GM12878 (cell line): ENCODE data around the gene ABCB8. TPM values are rescaled to one million over a fixed set of nuclear protein-coding genes. Genes with fewer than 3 reads are reported as not detected.

Experiments
- ATAC-seq: fragments of 200-7000 bp; cut with Tn5 transposase; 3 replicates; pipeline ENCODE4 v1.9.1; 2020; ENCODE audit warnings: mild to moderate bottlenecking, moderate library complexity
- BruUV-seq: library from RNA; stranded (reverse); fragments of 400-500 nt; replicated peaks from 2 replicates; lab custom pipeline; 2021; lab: Mats Ljungman, UMichigan
- CTCF ChIA-PET: fragments of 300-600 bp; sonication (Branson Sonifier 250); formaldehyde crosslinking; extraction: SDS; loops from one replicate; lab custom pipeline; 2021; ENCODE audit warnings: inconsistent platforms; lab: Yijun Ruan, JAX
- POLR2A ChIA-PET: fragments of 350-600 bp; formaldehyde crosslinking; extraction: SDS; loops from one replicate; lab custom pipeline; 2021; ENCODE audit warnings: inconsistent platforms; lab: Charles Lee
- RAD21 ChIA-PET: fragments of 300-600 bp; sonication (Branson Sonifier 250); formaldehyde crosslinking; loops from one replicate; lab custom pipeline; 2023; ENCODE audit warnings: antibody characterized with exemption; ENCODE audit not compliant: unreplicated experiment; lab: Charles Lee
- SMC1A ChIA-PET: fragments of 300-600 bp; sonication (Branson Sonifier 250); formaldehyde crosslinking; loops from one replicate; lab custom pipeline; 2023; ENCODE audit not compliant: unreplicated experiment, uncharacterized antibody; lab: Charles Lee
- DNase-seq: peaks from one replicate; pipeline ENCODE4 v3.0.0-alpha.2; 2011; ENCODE audit warnings: low read depth, low spot score
- FAIRE-seq: peaks from 3 replicates; lab custom pipeline; 2011; peaks lifted over from hg19 to GRCh38; lab: Jason Lieb, UNC
- H2AFZ ChIP-seq: 2 replicates; pipeline ENCODE4 v1.6.0; 2011; ENCODE audit warnings: low read depth, low read length, control low read depth; ENCODE audit not compliant: control insufficient read depth
- H3K27ac ChIP-seq: 2 replicates; pipeline ENCODE4 v1.5.1; 2011; ENCODE audit warnings: control low read depth; ENCODE audit not compliant: control insufficient read depth, insufficient read depth
- H3K27me3 ChIP-seq, 2 experiments: replicated peaks in 1 of 2; 2 replicates each; pipeline versions ENCODE4 v1.6.0 to v1.6.1; 2011; ENCODE audit warnings: low read length in 1 of 2; ENCODE audit not compliant: control insufficient read depth in 2 of 2, insufficient read depth in 2 of 2
- H3K36me3 ChIP-seq, 2 experiments: 2 replicates each; pipeline ENCODE4 v1.5.1; 2011; ENCODE audit warnings: low read length in 1 of 2; ENCODE audit not compliant: control insufficient read depth in 2 of 2, insufficient read depth in 2 of 2
- H3K4me1 ChIP-seq: 2 replicates; pipeline ENCODE4 v1.6.1; 2011; ENCODE audit warnings: mild to moderate bottlenecking, low read length, moderate library complexity, mixed read lengths; ENCODE audit not compliant: control insufficient read depth, insufficient read depth
- H3K4me2 ChIP-seq: 2 replicates; pipeline ENCODE4 v1.6.0; 2011; ENCODE audit warnings: control low read depth; ENCODE audit not compliant: control insufficient read depth, insufficient read depth
- H3K4me3 ChIP-seq: fragments of 200-600 bp; sonication (generic); 2 replicates; pipeline ENCODE4 v1.5.1; 2016
- H3K79me2 ChIP-seq: 2 replicates; pipeline ENCODE4 v1.6.0; 2011; ENCODE audit warnings: low read length; ENCODE audit not compliant: control insufficient read depth, insufficient read depth
- H3K9ac ChIP-seq: 2 replicates; pipeline ENCODE4 v1.8.0; 2011; ENCODE audit warnings: low read length, control low read depth, mixed read lengths; ENCODE audit not compliant: control insufficient read depth, insufficient read depth
- H3K9me3 ChIP-seq: replicated peaks from 3 replicates; pipeline ENCODE4 v1.5.1; 2011; ENCODE audit warnings: mild to moderate bottlenecking, low read length; ENCODE audit not compliant: control insufficient read depth, insufficient read depth
- H4K20me1 ChIP-seq: 2 replicates; pipeline ENCODE4 v1.6.0; 2011; ENCODE audit not compliant: control insufficient read depth, insufficient read depth
- CBX5 ChIP-seq: sonication (generic); IDR thresholded peaks from 2 replicates; pipeline ENCODE4 v1.6.1; 2016; ENCODE audit warnings: low read depth, moderate library complexity, mild to moderate bottlenecking, inconsistent platforms
- FOXM1 ChIP-seq: IDR thresholded peaks from 2 replicates; pipeline ENCODE4 v1.6.1; 2012; ENCODE audit warnings: low read depth, mild to moderate bottlenecking, inconsistent platforms, low read length, moderate library complexity
- IRF4 ChIP-seq: IDR thresholded peaks from 2 replicates; pipeline ENCODE4 v1.6.1; 2011; ENCODE audit warnings: low read depth, low read length
- PAX8 ChIP-seq: fragments of 450-650 bp; IDR thresholded peaks from 2 replicates; pipeline ENCODE4 v1.6.1; 2017; ENCODE audit warnings: mild to moderate bottlenecking, moderate library complexity
- SREBF2 ChIP-seq: IDR thresholded peaks from 2 replicates; pipeline ENCODE4 v1.6.1; 2012; ENCODE audit warnings: mild to moderate bottlenecking, low read length
- TBL1XR1 ChIP-seq: IDR thresholded peaks from 2 replicates; pipeline ENCODE4 v1.6.1; 2012; ENCODE audit warnings: low read depth, low read length, improper control_type of control experiment
- ZNF384 ChIP-seq: IDR thresholded peaks from 2 replicates; pipeline ENCODE4 v1.6.1; 2012; ENCODE audit warnings: low read depth, mild to moderate bottlenecking, low read length, improper control_type of control experiment, borderline replicate concordance
- WGBS: methylation state at CpG from one replicate; pipeline ENCODE4 v1.1.6; 2016; ENCODE audit warnings: low lambda C conversion rate; ENCODE audit not compliant: insufficient replicate concordance, insufficient coverage; ENCODE audit errors: missing lambda C conversion rate; 5-methylcytosine and 5-hydroxymethylcytosine counted together
- in situ Hi-C: fragments of 300-500 bp; cut with MboI; formaldehyde crosslinking; loops from 9 replicates; pipeline ENCODE4 v1.14.3; 2018; ENCODE audit warnings: mixed read lengths
- intact Hi-C: fragments of 100-400 bp; cut with micrococcal nuclease; formaldehyde crosslinking; loops from one replicate; pipeline ENCODE4 v1.14.2; 2022; ENCODE audit not compliant: unreplicated experiment
- polyA plus RNA-seq, 11 experiments: library from polyadenylated mRNA; depleted of rRNA in 4 of 11; unstranded in 6 of 11; stranded (reverse) in 5 of 11; fragments of >200 nt; fragmentation: Nextera tagmentation in 4 of 11; fragmentation: Illumina TruSeq in 1 of 11; extraction: Ambion mirVana in 4 of 11; extraction: Trizol in 1 of 11; gene quantifications; 1 replicate in 1 of 11; 2 replicates in 10 of 11; pipeline versions ENCODE4 v1.2.1 to v1.2.3, GENCODE V29; 2011 to 2016; ENCODE audit warnings: inconsistent platforms in 2 of 11, missing spikeins in 2 of 11, low read depth in 1 of 11
- total RNA-seq, 4 experiments: library from RNA; depleted of rRNA in 3 of 4; stranded (reverse); fragments of >200 nt in 3 of 4; fragmentation: Illumina TruSeq in 1 of 4; extraction: Trizol in 1 of 4; gene quantifications; 2 replicates each; pipeline versions ENCODE4 v1.2.1 to v1.2.3, GENCODE V29; 2013 to 2021
- TF ChIP-seq, protein P1 (sequence below): IDR thresholded peaks from 2 replicates; pipeline ENCODE4 v1.6.1; 2012; ENCODE audit warnings: mild to moderate bottlenecking, low read depth, low read length

ABCB8 gene
- total and polyA plus RNA-seq, 10 of the 15 experiments (the other 5 are each of a cell fraction or from before 2014, with no cell fraction given) = 0.77 to 34.8 (median 18.9) TPM

- TF ChIP-seq TBL1XR1 (no peak), PAX8 (no peak), CBX5 (no peak)
Observed at GRCh38 chr7:151063212-151063561, 34.9 kb downstream of the ABCB8 start (continued).

DNA sequence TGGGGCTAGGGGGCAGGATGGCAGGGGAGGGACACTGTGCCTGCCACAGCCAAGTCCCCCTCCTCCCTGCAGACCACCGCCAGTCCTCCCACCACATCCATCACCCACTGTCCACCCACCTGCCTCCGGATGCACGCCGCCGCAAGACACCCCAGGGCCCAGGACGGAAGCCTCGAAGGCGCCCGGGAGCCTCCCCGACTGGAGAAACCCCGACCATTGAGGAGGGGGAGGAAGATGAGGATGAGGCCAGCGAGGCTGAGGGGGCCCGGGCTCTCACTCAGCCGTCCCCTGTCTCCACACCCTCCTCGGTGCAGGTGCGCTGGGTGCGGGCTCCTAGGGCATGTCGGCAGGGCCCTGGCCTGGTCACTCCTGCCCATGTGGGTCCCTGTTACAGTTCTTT is 36.2 kb downstream of the ABCB8 start:
- CTCF ChIA-PET = no interaction called here
- Histone ChIP-seq H3K9ac (no peak overlapping the region), H3K79me2 (peaks cover 19% of the 10 kb centered on the region)
- TF ChIP-seq FOXM1 (no peak), SREBF2 (no peak), IRF4 (no peak), ZNF384 (no peak)
- TF ChIP-seq, protein P1, sequence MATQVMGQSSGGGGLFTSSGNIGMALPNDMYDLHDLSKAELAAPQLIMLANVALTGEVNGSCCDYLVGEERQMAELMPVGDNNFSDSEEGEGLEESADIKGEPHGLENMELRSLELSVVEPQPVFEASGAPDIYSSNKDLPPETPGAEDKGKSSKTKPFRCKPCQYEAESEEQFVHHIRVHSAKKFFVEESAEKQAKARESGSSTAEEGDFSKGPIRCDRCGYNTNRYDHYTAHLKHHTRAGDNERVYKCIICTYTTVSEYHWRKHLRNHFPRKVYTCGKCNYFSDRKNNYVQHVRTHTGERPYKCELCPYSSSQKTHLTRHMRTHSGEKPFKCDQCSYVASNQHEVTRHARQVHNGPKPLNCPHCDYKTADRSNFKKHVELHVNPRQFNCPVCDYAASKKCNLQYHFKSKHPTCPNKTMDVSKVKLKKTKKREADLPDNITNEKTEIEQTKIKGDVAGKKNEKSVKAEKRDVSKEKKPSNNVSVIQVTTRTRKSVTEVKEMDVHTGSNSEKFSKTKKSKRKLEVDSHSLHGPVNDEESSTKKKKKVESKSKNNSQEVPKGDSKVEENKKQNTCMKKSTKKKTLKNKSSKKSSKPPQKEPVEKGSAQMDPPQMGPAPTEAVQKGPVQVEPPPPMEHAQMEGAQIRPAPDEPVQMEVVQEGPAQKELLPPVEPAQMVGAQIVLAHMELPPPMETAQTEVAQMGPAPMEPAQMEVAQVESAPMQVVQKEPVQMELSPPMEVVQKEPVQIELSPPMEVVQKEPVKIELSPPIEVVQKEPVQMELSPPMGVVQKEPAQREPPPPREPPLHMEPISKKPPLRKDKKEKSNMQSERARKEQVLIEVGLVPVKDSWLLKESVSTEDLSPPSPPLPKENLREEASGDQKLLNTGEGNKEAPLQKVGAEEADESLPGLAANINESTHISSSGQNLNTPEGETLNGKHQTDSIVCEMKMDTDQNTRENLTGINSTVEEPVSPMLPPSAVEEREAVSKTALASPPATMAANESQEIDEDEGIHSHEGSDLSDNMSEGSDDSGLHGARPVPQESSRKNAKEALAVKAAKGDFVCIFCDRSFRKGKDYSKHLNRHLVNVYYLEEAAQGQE = no peak
- TF ChIP-seq, all 136 proteins: peak for 0
- DNase-seq (no peak), FAIRE-seq (no peak), ATAC-seq (no peak)
- in situ Hi-C loops (no loop called here), intact Hi-C loops (no loop called here)
- H3K4me2 ChIP-seq = no peak overlapping the region
- H3K27ac ChIP-seq = no peak overlapping the region
- H3K9me3 ChIP-seq = no peaks in the 10 kb centered on the region
- POLR2A ChIA-PET = no interaction called here
- no peaks in the 10 kb centered on the region for H3K27me3 ChIP-seq
- 98% methylated on average over 18 of the region's 18 CpGs for WGBS
- no peaks in the 10 kb centered on the region for H4K20me1 ChIP-seq
- SMC1A ChIA-PET = no interaction called here
- no TSS peak for BruUV-seq
- RAD21 ChIA-PET = no interaction called here
- H2AFZ ChIP-seq = no peak overlapping the region
- H3K4me3 ChIP-seq = no peak overlapping the region
- peaks cover 9 to 12% of the 10 kb centered on the region in 2 experiments; a peak in 3 of 4 replicates for H3K36me3 ChIP-seq
- peaks cover 7% of the 10 kb centered on the region for H3K4me1 ChIP-seq
